Measurements from ENCODE around the gene KCTD4. TPM values are rescaled to one million over a fixed set of nuclear protein-coding genes. Genes with fewer than 3 reads are reported as not detected.

The KCTD4 gene
- total and polyA plus RNA-seq, 10 of the 15 experiments (the other 5 are each of a cell fraction or from before 2014, with no cell fraction given), result 0.09 TPM; not detected in 9

- no peaks in the 10 kb centered on the region for H4K20me1 ChIP-seq (ENCODE audit: control insufficient read depth, insufficient read depth)
- CTCF ChIA-PET, result interaction anchor here (1.1 to 1.9 kb wide), 2 partner anchors 15 to 71 kb away, joined by 4 read pairs; no protein-coding TSS in a partner anchor
- H3K4me2 ChIP-seq (ENCODE audit: control insufficient read depth, insufficient read depth), result no peak overlapping the region
- WGBS (ENCODE audit: insufficient coverage, insufficient replicate concordance, low lambda C conversion rate, missing lambda C conversion rate), result 100% methylated on average over 1 of the region's 1 CpG
- POLR2A ChIA-PET, result no interaction called here
- RAD21 ChIA-PET (ENCODE audit: unreplicated experiment), result no interaction called here
- intact Hi-C loops (cut with micrococcal nuclease; ENCODE audit: unreplicated experiment) (no loop called here), in situ Hi-C loops (cut with MboI) (no loop called here)
- BruUV-seq (replicated peaks), result no TSS peak
- no peaks in the 10 kb centered on the region for H3K9me3 ChIP-seq (replicated peaks; ENCODE audit: control insufficient read depth, insufficient read depth, low read length)
- no peak overlapping the region for H3K4me3 ChIP-seq
- FAIRE-seq (no peak), DNase-seq (ENCODE audit: low read depth, low spot score) (no peak), ATAC-seq (no peak)
- no peaks in the 10 kb centered on the region for H3K79me2 ChIP-seq (ENCODE audit: control insufficient read depth, insufficient read depth, low read length)
- SMC1A ChIA-PET (ENCODE audit: uncharacterized antibody, unreplicated experiment), result interaction anchor here (0.6 to 3.0 kb wide), 4 partner anchors 10 to 574 kb away, joined by 3 to 22 read pairs (median 4); no protein-coding TSS in a partner anchor
- no peak for TF ChIP-seq STAT1 (conservative IDR thresholded peaks at IDR 0.05)
- no peak for TF ChIP-seq ELK1 (IDR thresholded peaks at IDR 0.05; ENCODE audit: low read depth, low read length)
- no peak for TF ChIP-seq REST (IDR thresholded peaks at IDR 0.05; ENCODE audit: low read depth, low read length)
- no peak for TF ChIP-seq RUNX3 (IDR thresholded peaks at IDR 0.05; ENCODE audit: low read length)
- no peak for TF ChIP-seq RBBP5 (conservative IDR thresholded peaks at IDR 0.05)
- TF ChIP-seq BACH1 (IDR thresholded peaks at IDR 0.05; ENCODE audit: borderline replicate concordance), result no peak
- no peaks in the 10 kb centered on the region for H3K27me3 ChIP-seq (replicated peaks in 1 of 2; ENCODE audit: control insufficient read depth in 2 of 2, insufficient read depth in 2 of 2, low read length in 1 of 2)
- H3K4me1 ChIP-seq (ENCODE audit: control insufficient read depth, insufficient read depth, low read length), result peaks cover 4% of the 10 kb centered on the region; the same call in 1 of the 2 replicates
- H2AFZ ChIP-seq (ENCODE audit: control insufficient read depth, low read depth, low read length), result no peak overlapping the region
- no peak overlapping the region for H3K27ac ChIP-seq (ENCODE audit: control insufficient read depth, insufficient read depth)
- H3K9ac ChIP-seq (ENCODE audit: control insufficient read depth, insufficient read depth, low read length), result no peak overlapping the region
- H3K36me3 ChIP-seq (ENCODE audit: control insufficient read depth in 2 of 2, insufficient read depth in 2 of 2, low read length in 1 of 2), result peaks cover 0 to 3% of the 10 kb centered on the region in 2 experiments; a peak in 1 of 4 replicates
Measured at GRCh38 chr13:45191874-45192273, 9.0 kb downstream of the KCTD4 start.

Data from GM12878 (cell line).